AG10803 (cell line): Measurements from ENCODE around the gene TAF5L.

Experiments
- DNase-seq: peaks from one replicate; pipeline ENCODE4 v3.0.0; 2010; ENCODE audit warnings: low read depth
- H3K4me3 ChIP-seq: 2 replicates; pipeline ENCODE4 v1.5.1; 2011; ENCODE audit warnings: mild to moderate bottlenecking, low read length, control low read depth
- TF ChIP-seq, protein P1 (sequence below): conservative IDR thresholded peaks from 2 replicates; pipeline ENCODE4 v1.5.1; 2011; ENCODE audit warnings: mild to moderate bottlenecking, low read length, control low read depth, inconsistent platforms

Gene TAF5L

DNA sequence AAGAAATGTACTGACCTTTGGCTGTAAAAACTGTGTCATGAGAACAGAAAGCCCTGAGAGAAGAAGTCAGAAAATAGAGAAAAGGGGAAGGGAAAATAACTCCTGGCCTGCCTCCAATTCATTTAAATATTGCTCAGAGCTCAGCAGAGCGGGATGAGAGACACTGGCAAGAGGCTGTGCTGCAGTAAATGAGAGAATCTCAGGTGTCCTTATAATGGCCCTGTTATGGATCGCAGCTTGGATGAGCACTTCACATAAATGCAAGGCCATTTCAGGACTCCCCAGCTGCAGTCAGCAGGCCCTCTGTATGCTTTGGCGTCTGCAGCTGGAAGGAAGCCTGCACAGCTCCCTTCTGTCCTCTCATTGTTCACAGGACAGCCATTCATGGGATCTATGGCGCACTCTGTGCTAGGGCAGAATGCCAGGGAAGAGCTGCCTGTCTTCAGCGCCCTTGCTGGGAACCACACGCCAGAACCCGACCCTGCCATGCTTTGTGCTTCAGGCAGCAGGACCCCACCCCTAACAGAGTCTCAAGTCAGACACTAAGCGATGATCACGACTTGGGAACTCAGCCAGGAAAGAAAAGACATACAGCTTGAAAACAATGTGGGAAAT lies 46.8 kb downstream of the TAF5L start:
- TF ChIP-seq, protein P1, sequence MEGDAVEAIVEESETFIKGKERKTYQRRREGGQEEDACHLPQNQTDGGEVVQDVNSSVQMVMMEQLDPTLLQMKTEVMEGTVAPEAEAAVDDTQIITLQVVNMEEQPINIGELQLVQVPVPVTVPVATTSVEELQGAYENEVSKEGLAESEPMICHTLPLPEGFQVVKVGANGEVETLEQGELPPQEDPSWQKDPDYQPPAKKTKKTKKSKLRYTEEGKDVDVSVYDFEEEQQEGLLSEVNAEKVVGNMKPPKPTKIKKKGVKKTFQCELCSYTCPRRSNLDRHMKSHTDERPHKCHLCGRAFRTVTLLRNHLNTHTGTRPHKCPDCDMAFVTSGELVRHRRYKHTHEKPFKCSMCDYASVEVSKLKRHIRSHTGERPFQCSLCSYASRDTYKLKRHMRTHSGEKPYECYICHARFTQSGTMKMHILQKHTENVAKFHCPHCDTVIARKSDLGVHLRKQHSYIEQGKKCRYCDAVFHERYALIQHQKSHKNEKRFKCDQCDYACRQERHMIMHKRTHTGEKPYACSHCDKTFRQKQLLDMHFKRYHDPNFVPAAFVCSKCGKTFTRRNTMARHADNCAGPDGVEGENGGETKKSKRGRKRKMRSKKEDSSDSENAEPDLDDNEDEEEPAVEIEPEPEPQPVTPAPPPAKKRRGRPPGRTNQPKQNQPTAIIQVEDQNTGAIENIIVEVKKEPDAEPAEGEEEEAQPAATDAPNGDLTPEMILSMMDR = no peak
- peak; percentile 12 for DNase-seq
- no peak overlapping the region for H3K4me3 ChIP-seq

DNA sequence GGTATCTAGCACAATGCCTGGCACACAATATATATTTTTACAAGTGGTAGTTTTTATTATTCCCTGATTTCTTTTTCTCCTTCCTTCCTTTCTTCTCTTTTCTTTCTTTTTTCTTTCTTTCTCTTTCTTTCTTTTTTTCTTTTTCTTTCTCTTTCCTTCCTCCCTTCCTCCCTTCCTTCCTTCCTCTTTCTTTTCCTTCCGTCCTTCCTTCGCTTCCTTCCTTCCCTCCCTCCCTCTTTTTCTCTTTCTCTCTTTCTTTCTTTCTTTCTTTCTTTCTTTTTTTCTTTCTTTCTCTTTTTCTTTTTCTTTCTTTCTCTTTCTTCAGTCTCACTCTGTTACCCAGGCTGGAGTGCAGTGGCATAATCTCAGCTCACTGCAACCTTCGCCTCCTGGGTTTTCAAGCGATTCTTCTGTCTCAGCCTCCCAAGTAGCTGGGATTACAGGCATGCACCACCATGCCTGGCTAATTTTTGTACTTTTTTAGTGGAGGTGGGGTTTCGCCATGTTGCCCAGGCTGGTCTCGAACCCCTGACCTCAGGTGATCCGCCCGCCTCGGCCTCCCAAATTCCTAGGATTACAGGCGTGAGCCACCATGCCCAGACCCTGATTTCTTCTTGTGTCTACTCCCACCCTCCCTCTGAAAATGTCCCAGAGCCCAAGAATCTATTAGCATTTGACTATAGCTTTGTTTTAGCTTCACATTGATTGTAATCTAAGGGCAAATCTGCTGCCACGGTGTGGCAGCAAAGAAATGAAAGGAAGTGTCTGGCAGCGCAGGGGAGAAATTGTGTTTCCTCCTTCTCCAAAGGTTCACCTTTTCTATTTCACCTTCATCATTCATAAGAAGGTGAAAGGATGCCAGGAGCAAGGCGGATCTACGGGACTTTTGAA lies 47.5 kb downstream of the TAF5L start:
- no peak for DNase-seq
- no peak overlapping the region for H3K4me3 ChIP-seq

DNA sequence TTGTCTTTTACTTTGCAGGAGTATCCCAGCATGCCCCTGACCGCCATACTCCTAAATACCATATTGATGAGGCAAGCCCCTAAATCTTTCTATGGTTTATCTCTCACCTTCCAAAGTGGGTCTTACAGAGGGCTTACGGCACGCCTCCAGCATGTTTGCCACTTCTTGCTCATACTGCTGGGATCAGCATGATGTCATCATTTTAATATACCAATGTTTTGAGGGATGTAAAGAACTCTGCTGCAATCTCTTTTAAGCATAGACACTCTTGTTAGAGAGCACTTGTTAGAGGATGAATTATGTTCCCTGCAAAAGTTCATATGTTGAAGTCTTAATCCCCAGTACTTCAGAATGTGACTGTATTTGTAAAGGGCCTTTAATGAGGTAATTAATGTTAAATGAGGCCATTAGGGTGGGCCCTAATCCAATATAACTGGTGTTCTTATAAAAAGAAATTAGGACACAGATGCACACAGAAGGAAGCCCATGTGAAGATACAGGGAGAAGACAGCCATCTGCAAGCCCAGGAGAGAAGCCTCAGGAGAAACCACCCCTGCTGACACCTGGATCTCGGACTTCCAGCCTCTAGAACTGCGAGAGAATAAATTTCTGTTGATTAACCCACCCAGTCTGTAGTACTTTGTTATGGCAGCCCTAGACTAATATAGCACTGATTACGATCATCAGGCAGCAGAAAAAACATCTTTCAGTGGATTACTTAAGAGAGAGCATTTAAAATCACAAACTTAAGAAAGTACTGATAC lies 51.1 kb downstream of the TAF5L start:
- H3K4me3 ChIP-seq = no peak overlapping the region
- TF ChIP-seq, protein P1 = no peak
- no peak for DNase-seq

More for the DNA sequence above, 47.5 kb downstream of the TAF5L start:
- TF ChIP-seq, protein P1 = no peak; the same call in 1 of the 2 replicates

DNA sequence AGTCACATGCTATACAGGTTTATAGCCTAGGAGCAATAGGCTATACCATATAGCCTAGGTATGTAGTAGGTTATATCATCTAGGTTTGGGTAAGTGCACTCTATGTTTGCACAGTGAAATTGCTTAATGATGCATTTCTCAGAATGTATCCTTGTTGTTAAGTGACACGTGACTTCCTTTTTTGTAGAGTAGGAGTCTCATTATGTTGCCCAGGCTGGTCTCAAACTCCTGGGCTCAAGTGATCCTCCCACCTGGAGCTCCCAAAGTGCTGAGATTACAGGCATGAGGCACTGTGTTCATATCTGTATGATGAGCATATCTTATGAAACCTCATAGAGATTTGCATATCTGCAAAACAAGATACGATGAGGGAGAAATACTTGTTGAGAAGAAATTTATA lies 53.6 kb downstream of the TAF5L start:
- no peak for DNase-seq
- no peak overlapping the region for H3K4me3 ChIP-seq
- TF ChIP-seq, protein P1 = no peak

DNA sequence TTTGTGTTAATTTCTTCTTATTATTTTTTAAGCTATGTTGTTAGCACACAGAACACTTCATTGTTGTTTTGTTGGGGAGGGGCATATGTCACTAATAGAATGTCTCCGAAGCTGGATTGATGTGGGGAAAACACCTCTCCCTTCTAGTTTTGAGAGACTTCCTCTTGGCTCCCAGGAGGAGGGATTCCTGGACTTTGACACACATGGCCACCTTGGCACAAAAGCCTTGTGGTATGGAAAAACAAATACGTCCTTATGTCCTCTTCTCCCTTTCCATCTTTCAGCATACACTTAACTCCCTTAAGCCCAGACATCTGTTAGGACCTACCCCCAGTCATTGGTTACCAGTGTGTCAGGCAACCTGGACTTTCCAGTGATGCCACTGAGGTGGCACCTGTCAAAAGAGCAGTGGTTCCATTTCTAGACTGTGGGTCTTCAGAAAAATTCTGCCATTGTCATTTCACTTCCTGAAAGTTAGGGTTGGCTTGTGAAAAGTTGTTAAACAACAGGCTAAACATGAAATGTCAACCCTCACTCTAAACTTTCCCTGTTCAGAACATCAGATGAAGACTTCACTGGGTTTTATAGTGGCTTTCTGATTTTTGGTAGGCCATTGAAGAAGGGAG lies 54.9 kb downstream of the TAF5L start:
- no peak for DNase-seq
- H3K4me3 ChIP-seq = no peak overlapping the region
- TF ChIP-seq, protein P1 = no peak

DNA sequence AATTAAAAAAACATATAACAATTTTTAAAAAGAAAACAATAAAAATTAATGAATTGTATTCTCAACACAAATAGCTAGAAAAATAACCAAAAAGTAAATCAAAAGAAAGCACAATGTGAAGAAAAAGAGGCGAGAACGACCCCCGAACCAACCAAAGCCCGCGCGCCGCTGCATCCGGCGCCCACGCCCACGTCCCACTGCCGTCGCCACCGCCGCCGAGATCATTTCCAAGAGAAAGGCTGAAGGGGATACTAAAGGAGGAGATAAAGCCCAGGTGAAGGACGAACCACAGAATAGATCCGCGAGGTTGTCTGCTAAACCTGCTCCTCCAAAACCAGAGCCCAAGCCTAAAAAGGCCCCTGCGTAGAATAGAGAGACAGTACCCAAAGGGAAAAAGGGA lies 55.6 kb downstream of the TAF5L start:
- no peak for DNase-seq
- H3K4me3 ChIP-seq = no peak overlapping the region
- TF ChIP-seq, protein P1 = no peak
